Measurements from ENCODE around the gene CCNDBP1.

- TF ChIP-seq, protein P1, sequence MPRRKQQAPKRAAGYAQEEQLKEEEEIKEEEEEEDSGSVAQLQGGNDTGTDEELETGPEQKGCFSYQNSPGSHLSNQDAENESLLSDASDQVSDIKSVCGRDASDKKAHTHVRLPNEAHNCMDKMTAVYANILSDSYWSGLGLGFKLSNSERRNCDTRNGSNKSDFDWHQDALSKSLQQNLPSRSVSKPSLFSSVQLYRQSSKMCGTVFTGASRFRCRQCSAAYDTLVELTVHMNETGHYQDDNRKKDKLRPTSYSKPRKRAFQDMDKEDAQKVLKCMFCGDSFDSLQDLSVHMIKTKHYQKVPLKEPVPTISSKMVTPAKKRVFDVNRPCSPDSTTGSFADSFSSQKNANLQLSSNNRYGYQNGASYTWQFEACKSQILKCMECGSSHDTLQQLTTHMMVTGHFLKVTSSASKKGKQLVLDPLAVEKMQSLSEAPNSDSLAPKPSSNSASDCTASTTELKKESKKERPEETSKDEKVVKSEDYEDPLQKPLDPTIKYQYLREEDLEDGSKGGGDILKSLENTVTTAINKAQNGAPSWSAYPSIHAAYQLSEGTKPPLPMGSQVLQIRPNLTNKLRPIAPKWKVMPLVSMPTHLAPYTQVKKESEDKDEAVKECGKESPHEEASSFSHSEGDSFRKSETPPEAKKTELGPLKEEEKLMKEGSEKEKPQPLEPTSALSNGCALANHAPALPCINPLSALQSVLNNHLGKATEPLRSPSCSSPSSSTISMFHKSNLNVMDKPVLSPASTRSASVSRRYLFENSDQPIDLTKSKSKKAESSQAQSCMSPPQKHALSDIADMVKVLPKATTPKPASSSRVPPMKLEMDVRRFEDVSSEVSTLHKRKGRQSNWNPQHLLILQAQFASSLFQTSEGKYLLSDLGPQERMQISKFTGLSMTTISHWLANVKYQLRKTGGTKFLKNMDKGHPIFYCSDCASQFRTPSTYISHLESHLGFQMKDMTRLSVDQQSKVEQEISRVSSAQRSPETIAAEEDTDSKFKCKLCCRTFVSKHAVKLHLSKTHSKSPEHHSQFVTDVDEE (CRISPR knock-in tag; IDR thresholded peaks at IDR 0.05): no peak
- TF ChIP-seq POU6F1 (CRISPR knock-in tag; IDR thresholded peaks at IDR 0.05; ENCODE audit: borderline replicate concordance, low read depth) (no peak), ZFP3 (CRISPR knock-in tag; IDR thresholded peaks at IDR 0.05) (no peak), ISL1 (CRISPR knock-in tag; IDR thresholded peaks at IDR 0.05) (no peak), CSRNP3 (CRISPR knock-in tag; IDR thresholded peaks at IDR 0.05) (no peak), SNAI2 (CRISPR knock-in tag; IDR thresholded peaks at IDR 0.05) (no peak), ZFP30 (CRISPR knock-in tag; IDR thresholded peaks at IDR 0.05) (no peak), ZNF565 (CRISPR knock-in tag; conservative IDR thresholded peaks at IDR 0.05; ENCODE audit: low read depth) (no peak), PPARA (CRISPR knock-in tag; IDR thresholded peaks at IDR 0.05; ENCODE audit: borderline replicate concordance) (no peak), ZNF8 (CRISPR knock-in tag; IDR thresholded peaks at IDR 0.05) (no peak), BACH2 (CRISPR knock-in tag; IDR thresholded peaks at IDR 0.05; ENCODE audit: borderline replicate concordance) (no peak)
- TF ChIP-seq, protein P2, sequence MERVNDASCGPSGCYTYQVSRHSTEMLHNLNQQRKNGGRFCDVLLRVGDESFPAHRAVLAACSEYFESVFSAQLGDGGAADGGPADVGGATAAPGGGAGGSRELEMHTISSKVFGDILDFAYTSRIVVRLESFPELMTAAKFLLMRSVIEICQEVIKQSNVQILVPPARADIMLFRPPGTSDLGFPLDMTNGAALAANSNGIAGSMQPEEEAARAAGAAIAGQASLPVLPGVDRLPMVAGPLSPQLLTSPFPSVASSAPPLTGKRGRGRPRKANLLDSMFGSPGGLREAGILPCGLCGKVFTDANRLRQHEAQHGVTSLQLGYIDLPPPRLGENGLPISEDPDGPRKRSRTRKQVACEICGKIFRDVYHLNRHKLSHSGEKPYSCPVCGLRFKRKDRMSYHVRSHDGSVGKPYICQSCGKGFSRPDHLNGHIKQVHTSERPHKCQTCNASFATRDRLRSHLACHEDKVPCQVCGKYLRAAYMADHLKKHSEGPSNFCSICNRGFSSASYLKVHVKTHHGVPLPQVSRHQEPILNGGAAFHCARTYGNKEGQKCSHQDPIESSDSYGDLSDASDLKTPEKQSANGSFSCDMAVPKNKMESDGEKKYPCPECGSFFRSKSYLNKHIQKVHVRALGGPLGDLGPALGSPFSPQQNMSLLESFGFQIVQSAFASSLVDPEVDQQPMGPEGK (CRISPR knock-in tag; IDR thresholded peaks at IDR 0.05; ENCODE audit: borderline replicate concordance): no peak
- TF ChIP-seq, protein P3, sequence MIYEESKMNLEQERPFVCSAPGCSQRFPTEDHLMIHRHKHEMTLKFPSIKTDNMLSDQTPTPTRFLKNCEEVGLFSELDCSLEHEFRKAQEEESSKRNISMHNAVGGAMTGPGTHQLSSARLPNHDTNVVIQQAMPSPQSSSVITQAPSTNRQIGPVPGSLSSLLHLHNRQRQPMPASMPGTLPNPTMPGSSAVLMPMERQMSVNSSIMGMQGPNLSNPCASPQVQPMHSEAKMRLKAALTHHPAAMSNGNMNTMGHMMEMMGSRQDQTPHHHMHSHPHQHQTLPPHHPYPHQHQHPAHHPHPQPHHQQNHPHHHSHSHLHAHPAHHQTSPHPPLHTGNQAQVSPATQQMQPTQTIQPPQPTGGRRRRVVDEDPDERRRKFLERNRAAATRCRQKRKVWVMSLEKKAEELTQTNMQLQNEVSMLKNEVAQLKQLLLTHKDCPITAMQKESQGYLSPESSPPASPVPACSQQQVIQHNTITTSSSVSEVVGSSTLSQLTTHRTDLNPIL (CRISPR knock-in tag; IDR thresholded peaks at IDR 0.05; ENCODE audit: low read depth): no peak
These were observed 27.1 kb downstream of the CCNDBP1 start for GRCh38 chr15:43212299-43212698.

All from SK-N-SH treated with all-trans-retinoic acid at 6 μM for 48 hours (cell line).